MM.1S (cell line): ENCODE measurements around the gene PTPRD.

ENCODE experiments used
- EZH2phosphoT487 ChIP-seq: fragments of 300-600 bp; sonication (generic); IDR thresholded peaks from 2 replicates; pipeline ENCODE4 v1.6.1; 2018; ENCODE audit warnings: antibody characterized with exemption, low read length
- TF ChIP-seq, protein P1 (sequence below): fragments of 300-600 bp; sonication (generic); IDR thresholded peaks from 2 replicates; pipeline ENCODE4 v1.5.1; 2016; ENCODE audit warnings: antibody characterized with exemption, low read length, mixed read lengths

DNA sequence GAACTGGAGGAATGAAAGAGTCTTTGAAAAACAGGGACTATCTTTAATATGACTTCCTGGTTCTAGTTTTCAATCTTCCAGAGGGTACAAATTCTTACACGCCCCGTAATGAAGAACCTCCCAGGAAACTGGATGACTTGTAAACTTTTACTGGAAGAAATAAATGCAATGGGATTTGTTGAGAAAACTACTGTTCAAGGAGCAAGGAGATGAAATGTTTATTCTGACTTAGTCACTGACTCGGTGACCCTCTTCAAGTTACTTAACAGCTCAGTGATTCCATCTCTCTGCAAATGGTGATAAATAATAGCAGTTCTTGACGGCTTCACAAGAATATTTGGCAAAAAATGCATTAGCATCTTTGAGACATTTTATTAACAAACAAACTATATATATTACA is 858.6 kb downstream of the PTPRD start:
- TF ChIP-seq, protein P1, sequence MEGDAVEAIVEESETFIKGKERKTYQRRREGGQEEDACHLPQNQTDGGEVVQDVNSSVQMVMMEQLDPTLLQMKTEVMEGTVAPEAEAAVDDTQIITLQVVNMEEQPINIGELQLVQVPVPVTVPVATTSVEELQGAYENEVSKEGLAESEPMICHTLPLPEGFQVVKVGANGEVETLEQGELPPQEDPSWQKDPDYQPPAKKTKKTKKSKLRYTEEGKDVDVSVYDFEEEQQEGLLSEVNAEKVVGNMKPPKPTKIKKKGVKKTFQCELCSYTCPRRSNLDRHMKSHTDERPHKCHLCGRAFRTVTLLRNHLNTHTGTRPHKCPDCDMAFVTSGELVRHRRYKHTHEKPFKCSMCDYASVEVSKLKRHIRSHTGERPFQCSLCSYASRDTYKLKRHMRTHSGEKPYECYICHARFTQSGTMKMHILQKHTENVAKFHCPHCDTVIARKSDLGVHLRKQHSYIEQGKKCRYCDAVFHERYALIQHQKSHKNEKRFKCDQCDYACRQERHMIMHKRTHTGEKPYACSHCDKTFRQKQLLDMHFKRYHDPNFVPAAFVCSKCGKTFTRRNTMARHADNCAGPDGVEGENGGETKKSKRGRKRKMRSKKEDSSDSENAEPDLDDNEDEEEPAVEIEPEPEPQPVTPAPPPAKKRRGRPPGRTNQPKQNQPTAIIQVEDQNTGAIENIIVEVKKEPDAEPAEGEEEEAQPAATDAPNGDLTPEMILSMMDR: no peak
- TF ChIP-seq EZH2phosphoT487: no peak
